Measurements from ENCODE around the gene ZNF480.
"Not testable (repeated sequence)": the region's sequence is repeated elsewhere in the genome, so short reads cannot be mapped to it uniquely, and the experiment has no call there.

The ZNF480 gene

GRCh38 chr19:52296773-52297600 is at the start of gene ZNF480:
Gene ZNF480 (plus strand): TSS chr19:52297169. CDS start chr19:52300413, 3,244 bp downstream.
- DNase-seq = peak; percentile 71

- DNase-seq = peak; percentile 67
Measured at GRCh38 chr19:52248241-52248640, 48.7 kb upstream of the ZNF480 start.

GRCh38 chr19:52258426-52258825 is 38.5 kb upstream of the ZNF480 start:
- DNase-seq = no peak

DNA sequence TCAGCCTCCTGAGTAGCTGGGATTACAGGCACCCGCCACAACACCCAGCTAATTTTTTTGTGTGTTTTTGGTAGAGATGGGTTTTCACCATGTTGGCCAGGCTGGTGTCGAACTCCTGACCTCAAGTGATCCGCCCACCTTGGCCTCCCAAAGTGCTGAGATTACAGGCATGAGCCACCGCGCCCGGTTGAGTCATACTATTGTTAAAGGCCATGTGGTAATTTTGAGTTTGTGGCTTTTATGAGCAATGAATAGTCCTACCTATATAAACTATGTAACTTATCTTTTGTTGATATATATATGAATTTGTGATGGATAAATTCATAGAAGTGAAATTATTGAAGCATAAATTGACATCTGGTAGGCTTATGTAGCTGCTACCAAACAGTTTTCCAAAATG is 31.4 kb upstream of the ZNF480 start:
- DNase-seq = not testable (repeated sequence)

GRCh38 chr19:52269338-52270261 is 27.4 kb upstream of the ZNF480 start, which contains the start of gene ZNF766:
Gene ZNF766 (plus strand): TSS chr19:52269587. CDS start chr19:52269614, 27 bp downstream.
- peak; percentile 98 for DNase-seq

DNA sequence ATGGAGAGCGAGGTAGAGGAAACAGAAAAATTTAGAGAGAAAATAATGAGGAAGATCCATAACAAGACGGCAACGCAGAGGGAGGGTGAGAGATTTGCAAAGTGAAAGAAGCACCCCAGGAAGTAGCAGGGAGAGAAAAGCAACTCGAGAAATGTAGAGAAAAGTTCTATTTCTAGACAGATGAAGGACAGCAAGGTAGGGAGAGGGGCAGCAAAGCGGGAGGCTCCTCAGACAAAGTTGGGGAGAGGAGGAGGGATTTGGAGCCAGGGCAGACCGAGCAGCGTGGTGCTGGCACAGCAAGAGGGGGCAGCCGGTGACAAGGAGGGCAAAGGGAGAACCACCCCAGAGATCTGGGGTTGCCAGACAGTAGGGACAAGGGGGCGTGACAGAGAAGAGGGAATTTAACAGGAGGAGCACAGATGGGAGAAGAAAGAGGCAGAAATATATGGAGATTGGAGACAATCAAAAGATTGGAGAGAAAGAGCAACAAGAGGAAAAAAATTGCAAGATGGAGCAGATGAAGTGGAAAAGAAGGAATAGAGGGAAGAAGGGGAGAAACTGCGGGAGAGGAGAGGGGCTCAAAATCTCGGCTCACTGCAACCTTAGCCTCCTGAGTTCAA is 26.6 kb upstream of the ZNF480 start:
- DNase-seq = no peak

GRCh38 chr19:52273301-52273700 is 23.7 kb upstream of the ZNF480 start:
- DNase-seq = no peak

DNA sequence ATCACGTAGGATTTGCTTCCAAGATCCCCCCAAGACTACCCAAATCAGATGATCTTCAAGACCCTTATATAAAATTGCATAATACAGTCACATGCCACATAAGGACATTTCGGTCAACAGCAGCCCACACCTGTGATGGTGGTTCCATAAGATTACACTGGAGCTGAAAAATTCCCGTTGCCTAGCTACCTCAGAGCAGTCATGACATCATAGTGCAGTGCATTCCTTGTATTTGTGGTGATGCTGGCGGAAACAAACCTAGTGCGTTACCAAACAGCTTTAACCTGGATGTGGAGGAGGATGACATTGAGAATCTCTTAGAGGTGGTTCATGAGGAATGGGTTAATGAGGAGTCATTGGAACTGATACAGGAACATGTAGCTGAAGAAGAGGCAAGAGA is 22.8 kb upstream of the ZNF480 start:
- DNase-seq = no peak

DNA sequence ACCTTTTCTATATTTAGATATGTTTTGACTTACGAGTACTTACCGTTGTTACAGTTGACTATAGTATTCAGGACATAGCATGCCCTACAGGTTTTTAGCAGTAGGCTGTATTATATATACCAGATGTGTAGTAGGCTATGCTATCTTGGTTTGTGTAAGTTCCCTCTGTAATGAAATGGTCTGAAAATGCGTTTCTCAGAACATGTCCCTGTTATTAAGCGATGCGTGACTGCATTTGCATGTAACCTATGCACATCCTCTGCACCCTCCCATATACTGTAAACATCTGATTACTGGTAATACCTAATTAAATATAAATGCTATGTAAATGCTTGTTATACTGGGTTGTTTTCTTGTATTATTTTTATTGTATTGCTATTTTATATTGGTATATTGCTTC is 21.0 kb upstream of the ZNF480 start:
- DNase-seq = no peak

- DNase-seq = no peak
Measured at GRCh38 chr19:52277471-52277870, 19.5 kb upstream of the ZNF480 start.

DNA sequence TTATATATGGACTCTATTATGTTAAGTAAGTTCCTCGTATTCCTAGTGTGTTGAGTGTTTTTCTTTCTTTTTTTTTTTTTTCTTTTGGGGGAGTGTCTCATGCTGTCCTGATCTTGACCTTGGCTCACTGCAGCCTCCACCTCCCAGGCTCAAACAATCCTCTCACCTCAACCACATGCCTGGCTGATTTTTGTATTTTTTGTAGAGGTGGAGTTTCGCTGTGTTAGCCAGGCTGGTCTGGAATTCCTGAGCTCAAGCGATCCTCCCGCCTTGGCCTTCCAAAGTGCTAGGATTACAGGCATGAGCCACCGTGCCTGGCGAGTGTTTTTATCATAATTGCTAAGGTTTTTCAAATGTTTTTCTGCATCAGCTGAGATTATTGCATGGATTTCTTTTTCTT is 10.7 kb upstream of the ZNF480 start:
- DNase-seq = no peak

- DNase-seq = no peak
Measured at GRCh38 chr19:52291781-52292180, 5.2 kb upstream of the ZNF480 start.

DNA sequence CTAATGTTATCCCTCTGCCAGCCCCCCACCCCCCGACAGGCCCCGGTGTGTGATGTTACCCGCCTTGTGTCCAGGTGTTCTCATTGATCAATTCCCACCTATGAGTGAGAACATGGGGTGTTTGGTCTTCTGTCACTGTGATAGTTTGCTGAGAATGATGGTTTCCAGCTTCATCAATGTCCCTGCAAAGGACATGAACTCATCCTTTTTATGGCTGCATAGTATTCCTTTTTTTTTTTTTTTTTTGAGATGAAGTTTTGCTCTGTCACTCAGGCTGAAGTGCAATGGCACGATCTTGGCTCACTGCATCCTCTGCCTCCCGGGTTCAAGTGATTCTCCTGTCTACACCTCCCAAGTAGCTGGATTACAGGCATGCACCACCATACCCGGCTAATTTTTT is 4.0 kb upstream of the ZNF480 start:
- DNase-seq = not testable (repeated sequence)

- DNase-seq = no peak
Measured at GRCh38 chr19:52296400-52296772, 583 bp upstream of the ZNF480 start.

DNA sequence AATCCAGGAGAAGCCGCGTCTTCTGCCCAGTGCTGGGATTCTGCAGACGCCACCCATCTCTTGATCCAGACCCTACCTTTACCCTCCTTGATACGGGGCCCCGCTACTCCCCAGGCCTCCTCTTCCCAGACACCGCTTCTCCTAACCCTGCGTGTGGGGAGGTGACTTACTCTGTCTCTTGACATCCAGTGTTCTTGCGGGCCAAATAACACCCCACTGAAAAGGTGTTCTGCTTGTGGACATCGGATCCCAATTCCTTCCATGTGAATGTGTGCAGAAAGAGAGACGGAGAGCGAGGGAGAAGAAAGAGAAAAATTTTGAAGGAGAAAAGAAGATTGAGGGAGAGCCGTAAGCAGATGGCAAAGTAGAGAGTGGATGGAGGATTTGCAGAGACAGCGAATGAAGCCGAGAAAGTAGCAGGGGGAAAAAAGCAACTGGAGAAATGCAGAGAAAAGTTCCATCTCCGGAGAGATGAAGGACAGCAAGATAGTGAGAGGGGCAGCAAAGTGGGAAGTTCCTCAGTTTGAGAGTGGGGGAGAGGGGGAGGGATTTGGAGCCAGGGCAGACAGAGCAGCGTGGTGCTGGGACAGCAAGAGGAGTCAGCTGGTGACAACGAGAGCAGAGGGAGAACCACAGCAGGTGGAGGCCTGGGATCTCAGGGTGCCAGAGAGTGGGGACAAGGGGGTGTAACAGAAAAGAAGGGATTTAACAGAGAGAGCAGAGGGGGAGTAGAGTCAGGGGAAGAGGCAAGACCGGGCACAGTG is 814 bp downstream of the ZNF480 start:
- no peak for DNase-seq

- peak; percentile 7 for DNase-seq
Measured at GRCh38 chr19:52307275-52307674, 10.3 kb downstream of the ZNF480 start.

- no peak for DNase-seq
Measured at GRCh38 chr19:52322429-52322828, 25.5 kb downstream of the ZNF480 start.

DNA sequence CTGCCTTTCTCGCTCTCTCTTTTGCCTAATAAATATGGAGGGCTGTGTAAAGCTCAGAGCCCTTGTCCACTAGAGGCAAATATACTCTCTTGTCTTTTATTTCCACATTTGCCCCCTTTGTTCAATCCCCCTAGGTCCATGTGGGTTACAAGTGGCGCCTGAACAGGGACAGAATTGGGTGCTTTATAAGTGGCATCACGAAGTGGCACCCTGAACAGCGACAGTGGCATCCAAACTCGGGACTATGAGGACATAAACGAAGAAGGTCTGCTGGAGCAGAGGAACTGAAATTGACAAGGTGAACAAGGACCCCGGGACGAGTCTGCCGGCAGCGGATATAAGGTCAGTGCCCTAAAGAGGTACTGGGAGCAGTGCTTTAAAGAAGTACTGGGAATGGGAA is 34.8 kb downstream of the ZNF480 start:
- no peak for DNase-seq

- no peak for DNase-seq
Measured at GRCh38 chr19:52335768-52336116, 38.8 kb downstream of the ZNF480 start.

GRCh38 chr19:52336117-52336790 is 39.3 kb downstream of the ZNF480 start, which contains the start of gene ZNF610:
Gene ZNF610 (plus strand): TSS chr19:52336243. CDS start chr19:52349173, 12,930 bp downstream.
- DNase-seq = peak; percentile 89

DNA sequence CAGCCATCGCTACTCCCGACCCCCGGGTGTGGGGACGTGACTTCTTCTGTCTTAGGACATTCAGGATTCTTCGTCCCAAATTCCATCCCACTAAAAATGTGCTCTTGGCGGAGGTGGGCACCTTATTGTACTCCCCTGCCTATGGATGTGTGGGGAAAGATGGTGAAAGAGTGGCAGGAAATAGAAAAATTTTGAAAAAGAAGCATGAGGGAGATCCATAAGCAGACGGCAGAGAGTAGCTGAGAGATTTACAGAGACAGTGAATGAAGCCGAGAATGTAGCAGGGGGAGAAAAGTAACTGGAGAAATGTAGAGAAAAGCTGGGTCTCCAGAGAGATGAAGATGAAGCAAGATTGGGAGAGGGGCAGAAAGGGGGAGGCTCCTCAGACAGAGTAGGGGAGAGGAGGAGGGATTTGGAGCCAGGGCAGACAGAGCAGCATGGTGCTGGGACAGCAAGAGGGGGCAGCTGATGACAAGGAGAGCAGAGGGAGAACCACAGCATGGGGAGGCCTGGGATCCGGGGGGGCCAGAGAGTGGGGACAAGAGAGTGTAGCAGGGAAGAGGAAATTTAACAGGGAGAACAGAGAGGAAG is 39.9 kb downstream of the ZNF480 start:
- no peak for DNase-seq

All from stimulated activated CD4-positive, alpha-beta T cell treated with anti-CD3 and anti-CD28 coated beads, Interleukin-4, amount 100 ng/mL, for 1 hour (primary cell).